RPMI7951 (cell line): Measurements from ENCODE around the gene SPATA2. TPM values are rescaled to one million over a fixed set of nuclear protein-coding genes. Genes with fewer than 3 reads are reported as not detected.
"Not testable (repeated sequence)": the region's sequence is repeated elsewhere in the genome, so short reads cannot be mapped to it uniquely, and the experiment has no call there.

Experiments used
- DNase-seq: peaks from one replicate; pipeline ENCODE4 v3.0.0-alpha.2; 2012; ENCODE audit warnings: low read depth
- total RNA-seq: library from RNA; depleted of rRNA; stranded (reverse); fragments of >200 nt; shearing (Covaris generic); gene quantifications from 2 replicates; pipeline ENCODE4 v1.2.3, GENCODE V29; 2014

SPATA2 gene
- total RNA-seq, 1 experiment from 2014 or later: 6.6 TPM

- DNase-seq: no peak
Measured at GRCh38 chr20:49885558-49886332, 29.6 kb downstream of the SPATA2 start.

GRCh38 chr20:49883246-49883802 is 32.0 kb downstream of the SPATA2 start:
- no peak for DNase-seq

GRCh38 chr20:49882171-49882970 is 33.0 kb downstream of the SPATA2 start:
- DNase-seq: no peak

GRCh38 chr20:49880724-49881445 is 34.4 kb downstream of the SPATA2 start:
- DNase-seq: no peak

- DNase-seq: no peak
Measured at GRCh38 chr20:49880177-49880576, 35.2 kb downstream of the SPATA2 start.

- DNase-seq: no peak
Measured at GRCh38 chr20:49878977-49879376, 36.4 kb downstream of the SPATA2 start.

GRCh38 chr20:49877386-49877921 is 37.9 kb downstream of the SPATA2 start:
- DNase-seq: no peak

- DNase-seq: no peak
Measured at GRCh38 chr20:49874696-49875095, 40.6 kb downstream of the SPATA2 start.

- no peak for DNase-seq
Measured at GRCh38 chr20:49872056-49872455, 43.3 kb downstream of the SPATA2 start.

- DNase-seq: no peak
Measured at GRCh38 chr20:49871391-49871948, 43.9 kb downstream of the SPATA2 start.

GRCh38 chr20:49870261-49870660 is 45.1 kb downstream of the SPATA2 start:
- DNase-seq: no peak

GRCh38 chr20:49868964-49869363 is 46.4 kb downstream of the SPATA2 start:
- no peak for DNase-seq

GRCh38 chr20:49868538-49868937 is 46.8 kb downstream of the SPATA2 start:
- DNase-seq: no peak

GRCh38 chr20:49867453-49868215 is 47.7 kb downstream of the SPATA2 start:
- DNase-seq: peak; percentile 48

GRCh38 chr20:49866051-49866450 is 49.3 kb downstream of the SPATA2 start:
- DNase-seq: peak; percentile 82

GRCh38 chr20:49865559-49865958 is 49.8 kb downstream of the SPATA2 start:
- peak; percentile 76 for DNase-seq

GRCh38 chr20:49863666-49864065 is 51.7 kb downstream of the SPATA2 start:
- DNase-seq: no peak

- no peak for DNase-seq
Measured at GRCh38 chr20:49862607-49863200, 52.6 kb downstream of the SPATA2 start.

- DNase-seq: not testable (repeated sequence)
Measured at GRCh38 chr20:49861232-49861631, 54.1 kb downstream of the SPATA2 start.

GRCh38 chr20:49859807-49860206 is 55.5 kb downstream of the SPATA2 start:
- DNase-seq: peak; percentile 53
